NK-92 (cell line): ENCODE measurements around the gene LTBP3.
"Not testable (repeated sequence)": the region's sequence is repeated elsewhere in the genome, so short reads cannot be mapped to it uniquely, and the experiment has no call there.

Experiments used
- DNase-seq: peaks from one replicate; lab custom pipeline; 2025; ENCODE audit not compliant: unreplicated experiment; lab: John Stamatoyannopoulos, UW

LTBP3 gene

DNA sequence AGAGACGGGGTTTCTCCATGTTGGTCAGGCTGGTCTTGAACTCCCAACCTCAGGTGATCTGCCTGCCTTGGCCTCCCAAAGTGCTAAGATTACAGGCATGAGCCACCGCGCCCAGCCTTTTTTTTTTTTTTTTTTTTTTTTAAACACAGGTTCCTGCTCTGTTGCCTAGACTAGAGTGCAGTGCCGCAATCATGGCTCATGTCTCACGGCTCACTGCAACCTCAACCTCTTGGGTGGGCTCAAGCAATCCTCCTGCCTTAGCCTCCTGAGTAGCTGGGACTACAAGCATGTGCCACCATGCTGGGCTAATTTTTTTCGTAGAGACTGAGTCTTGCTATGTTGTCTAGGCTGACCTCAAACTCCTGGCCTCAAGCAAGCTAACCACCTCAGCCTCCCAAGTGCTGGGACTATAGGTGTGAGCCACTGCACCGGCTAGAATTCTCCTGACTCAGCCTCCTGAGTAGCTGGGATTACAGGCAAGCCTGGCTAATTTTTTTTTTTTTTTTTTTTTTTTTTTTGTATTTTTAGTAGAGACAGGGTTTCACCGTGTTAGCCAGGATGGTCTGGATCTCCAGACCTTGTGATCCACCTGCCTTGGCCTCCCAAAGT is 39.1 kb downstream of the LTBP3 start:
- not testable (repeated sequence) for DNase-seq

DNA sequence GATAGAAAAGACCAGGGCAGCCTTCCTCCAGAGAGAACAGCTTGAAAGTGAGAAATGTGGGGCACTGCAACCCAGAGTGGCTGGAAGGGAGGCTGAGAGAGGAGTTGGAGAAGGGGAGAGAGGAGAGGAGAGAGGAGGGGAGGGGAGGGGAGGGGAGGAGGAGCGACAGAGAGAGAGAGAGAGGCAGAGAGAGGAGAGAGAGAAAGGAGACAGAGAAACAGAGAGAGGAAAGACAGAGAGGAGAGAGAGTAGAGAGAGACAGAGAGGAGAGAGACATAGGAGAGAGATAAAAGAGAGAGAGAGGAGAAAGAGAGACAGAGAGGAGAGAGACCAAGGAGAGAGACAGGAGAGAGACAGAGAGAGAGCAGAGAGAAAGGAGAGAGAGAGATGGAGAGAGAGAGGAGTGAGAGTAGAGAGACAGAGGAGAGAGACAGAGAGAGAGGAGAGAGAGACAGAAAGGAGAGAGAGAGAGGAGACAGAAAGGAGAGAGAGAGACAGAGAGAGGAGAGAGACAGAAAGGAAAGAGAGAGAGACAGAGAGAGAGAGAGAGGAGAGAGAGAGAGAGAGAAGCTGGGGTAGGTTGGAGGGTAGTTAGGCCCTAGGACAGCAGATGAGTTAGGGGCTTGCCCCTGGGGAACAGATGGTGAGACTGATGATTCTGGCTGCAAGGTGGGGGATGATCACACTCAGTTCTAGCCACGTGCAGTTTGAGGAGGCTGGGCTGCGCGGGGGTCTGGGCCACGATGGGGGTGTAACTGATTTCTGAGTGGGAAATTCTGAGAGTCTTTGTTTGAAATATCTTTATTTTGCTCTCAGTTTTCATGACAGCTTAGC is 41.8 kb downstream of the LTBP3 start:
- no peak for DNase-seq

- not testable (repeated sequence) for DNase-seq
Observed at GRCh38 chr11:65512311-65512710, 45.8 kb downstream of the LTBP3 start.

DNA sequence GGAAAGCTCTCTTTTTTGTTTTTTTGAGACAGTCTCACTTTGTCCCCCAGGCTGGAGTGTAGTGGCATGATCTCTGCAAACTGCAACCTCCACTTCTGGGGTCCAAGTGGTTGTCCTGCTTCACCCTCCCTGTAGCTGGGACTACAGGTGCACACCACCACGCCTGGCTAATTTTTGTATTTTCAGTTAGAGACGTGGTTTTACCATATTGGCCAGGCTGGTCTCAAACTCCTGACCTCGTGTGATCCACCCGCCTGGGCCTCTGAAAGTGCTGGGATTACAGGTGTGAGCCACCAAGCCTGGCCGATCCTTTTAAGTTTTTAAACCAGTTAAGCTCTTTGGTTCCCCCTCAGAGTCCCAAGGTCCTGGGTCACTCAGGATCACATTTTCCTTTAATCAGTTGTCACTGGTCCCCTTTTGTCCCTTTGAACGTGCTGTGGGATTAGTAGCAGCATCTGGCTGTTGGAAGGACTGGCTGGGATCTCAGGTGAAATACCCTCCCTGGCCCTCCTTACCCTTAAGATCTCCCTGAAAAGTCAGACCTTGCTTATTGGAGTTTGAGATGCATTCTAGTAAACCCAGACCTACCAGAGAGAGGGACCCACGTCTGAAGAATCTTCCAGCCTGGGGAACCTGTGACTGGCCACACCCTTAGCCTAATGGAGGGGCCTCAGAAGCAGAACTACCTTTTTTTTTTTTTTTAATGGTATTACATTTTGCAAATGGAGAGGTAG is 51.2 kb downstream of the LTBP3 start:
- DNase-seq: no peak

GRCh38 chr11:65506290-65506771 is 51.8 kb downstream of the LTBP3 start:
- DNase-seq: no peak

DNA sequence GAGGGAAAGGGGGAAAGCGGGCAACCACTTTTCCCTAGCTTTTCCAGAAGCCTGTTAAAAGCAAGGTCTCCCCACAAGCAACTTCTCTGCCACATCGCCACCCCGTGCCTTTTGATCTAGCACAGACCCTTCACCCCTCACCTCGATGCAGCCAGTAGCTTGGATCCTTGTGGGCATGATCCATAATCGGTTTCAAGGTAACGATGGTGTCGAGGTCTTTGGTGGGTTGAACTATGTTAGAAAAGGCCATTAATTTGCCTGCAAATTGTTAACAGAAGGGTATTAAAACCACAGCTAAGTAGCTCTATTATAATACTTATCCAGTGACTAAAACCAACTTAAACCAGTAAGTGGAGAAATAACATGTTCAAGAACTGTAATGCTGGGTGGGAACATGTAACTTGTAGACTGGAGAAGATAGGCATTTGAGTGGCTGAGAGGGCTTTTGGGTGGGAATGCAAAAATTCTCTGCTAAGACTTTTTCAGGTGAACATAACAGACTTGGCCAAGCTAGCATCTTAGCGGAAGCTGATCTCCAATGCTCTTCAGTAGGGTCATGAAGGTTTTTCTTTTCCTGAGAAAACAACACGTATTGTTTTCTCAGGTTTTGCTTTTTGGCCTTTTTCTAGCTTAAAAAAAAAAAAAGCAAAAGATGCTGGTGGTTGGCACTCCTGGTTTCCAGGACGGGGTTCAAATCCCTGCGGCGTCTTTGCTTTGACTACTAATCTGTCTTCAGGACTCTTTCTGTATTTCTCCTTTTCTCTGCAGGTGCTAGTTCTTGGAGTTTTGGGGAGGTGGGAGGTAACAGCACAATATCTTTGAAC is 52.5 kb downstream of the LTBP3 start:
- DNase-seq: no peak

DNA sequence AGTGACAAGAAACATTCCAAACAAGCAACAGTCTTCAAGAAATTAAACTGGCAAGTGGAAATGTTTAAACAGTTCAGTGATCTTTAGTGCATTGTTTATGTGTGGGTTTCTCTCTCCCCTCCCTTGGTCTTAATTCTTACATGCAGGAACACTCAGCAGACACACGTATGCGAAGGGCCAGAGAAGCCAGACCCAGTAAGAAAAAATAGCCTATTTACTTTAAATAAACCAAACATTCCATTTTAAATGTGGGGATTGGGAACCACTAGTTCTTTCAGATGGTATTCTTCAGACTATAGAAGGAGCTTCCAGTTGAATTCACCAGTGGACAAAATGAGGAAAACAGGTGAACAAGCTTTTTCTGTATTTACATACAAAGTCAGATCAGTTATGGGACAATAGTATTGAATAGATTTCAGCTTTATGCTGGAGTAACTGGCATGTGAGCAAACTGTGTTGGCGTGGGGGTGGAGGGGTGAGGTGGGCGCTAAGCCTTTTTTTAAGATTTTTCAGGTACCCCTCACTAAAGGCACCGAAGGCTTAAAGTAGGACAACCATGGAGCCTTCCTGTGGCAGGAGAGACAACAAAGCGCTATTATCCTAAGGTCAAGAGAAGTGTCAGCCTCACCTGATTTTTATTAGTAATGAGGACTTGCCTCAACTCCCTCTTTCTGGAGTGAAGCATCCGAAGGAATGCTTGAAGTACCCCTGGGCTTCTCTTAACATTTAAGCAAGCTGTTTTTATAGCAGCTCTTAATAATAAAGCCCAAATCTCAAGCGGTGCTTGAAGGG is 53.3 kb downstream of the LTBP3 start:
- DNase-seq: no peak

GRCh38 chr11:65503949-65504673 is 54.0 kb downstream of the LTBP3 start:
- no peak for DNase-seq

- DNase-seq: no peak
Observed at GRCh38 chr11:65503368-65503948, 54.7 kb downstream of the LTBP3 start.

GRCh38 chr11:65502555-65503367 is 55.4 kb downstream of the LTBP3 start:
- DNase-seq: no peak

GRCh38 chr11:65502274-65502554 is 55.9 kb downstream of the LTBP3 start:
- DNase-seq: no peak

GRCh38 chr11:65501472-65502273 is 56.5 kb downstream of the LTBP3 start:
- no peak for DNase-seq

DNA sequence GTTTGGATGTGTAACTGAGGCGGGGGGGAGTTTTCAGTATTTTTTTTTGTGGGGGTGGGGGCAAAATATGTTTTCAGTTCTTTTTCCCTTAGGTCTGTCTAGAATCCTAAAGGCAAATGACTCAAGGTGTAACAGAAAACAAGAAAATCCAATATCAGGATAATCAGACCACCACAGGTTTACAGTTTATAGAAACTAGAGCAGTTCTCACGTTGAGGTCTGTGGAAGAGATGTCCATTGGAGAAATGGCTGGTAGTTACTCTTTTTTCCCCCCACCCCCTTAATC is 57.0 kb downstream of the LTBP3 start:
- no peak for DNase-seq

GRCh38 chr11:65500387-65501185 is 57.6 kb downstream of the LTBP3 start:
- no peak for DNase-seq

GRCh38 chr11:65499713-65500386 is 58.3 kb downstream of the LTBP3 start:
- DNase-seq: no peak

DNA sequence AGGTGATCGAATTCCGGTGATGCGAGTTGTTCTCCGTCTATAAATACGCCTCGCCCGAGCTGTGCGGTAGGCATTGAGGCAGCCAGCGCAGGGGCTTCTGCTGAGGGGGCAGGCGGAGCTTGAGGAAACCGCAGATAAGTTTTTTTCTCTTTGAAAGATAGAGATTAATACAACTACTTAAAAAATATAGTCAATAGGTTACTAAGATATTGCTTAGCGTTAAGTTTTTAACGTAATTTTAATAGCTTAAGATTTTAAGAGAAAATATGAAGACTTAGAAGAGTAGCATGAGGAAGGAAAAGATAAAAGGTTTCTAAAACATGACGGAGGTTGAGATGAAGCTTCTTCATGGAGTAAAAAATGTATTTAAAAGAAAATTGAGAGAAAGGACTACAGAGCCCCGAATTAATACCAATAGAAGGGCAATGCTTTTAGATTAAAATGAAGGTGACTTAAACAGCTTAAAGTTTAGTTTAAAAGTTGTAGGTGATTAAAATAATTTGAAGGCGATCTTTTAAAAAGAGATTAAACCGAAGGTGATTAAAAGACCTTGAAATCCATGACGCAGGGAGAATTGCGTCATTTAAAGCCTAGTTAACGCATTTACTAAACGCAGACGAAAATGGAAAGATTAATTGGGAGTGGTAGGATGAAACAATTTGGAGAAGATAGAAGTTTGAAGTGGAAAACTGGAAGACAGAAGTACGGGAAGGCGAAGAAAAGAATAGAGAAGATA is 59.0 kb downstream of the LTBP3 start, which contains the start of gene MALAT1:
TSS of gene MALAT1 (plus strand) at position 69 of the 736 bp plus-strand sequence.
- DNase-seq: no peak
